Hypothalamus (tissue), 51 donors: ENCODE data around the gene KRTAP10-4.
"Not testable (repeated sequence)": the region's sequence is repeated elsewhere in the genome, so short reads cannot be mapped to it uniquely, and the experiment has no call there.

ENCODE experiments used
- DNase-seq, 51 donors: peaks; one replicate each; lab custom pipeline; 2025; lab: John Stamatoyannopoulos, UW

The KRTAP10-4 gene

DNA sequence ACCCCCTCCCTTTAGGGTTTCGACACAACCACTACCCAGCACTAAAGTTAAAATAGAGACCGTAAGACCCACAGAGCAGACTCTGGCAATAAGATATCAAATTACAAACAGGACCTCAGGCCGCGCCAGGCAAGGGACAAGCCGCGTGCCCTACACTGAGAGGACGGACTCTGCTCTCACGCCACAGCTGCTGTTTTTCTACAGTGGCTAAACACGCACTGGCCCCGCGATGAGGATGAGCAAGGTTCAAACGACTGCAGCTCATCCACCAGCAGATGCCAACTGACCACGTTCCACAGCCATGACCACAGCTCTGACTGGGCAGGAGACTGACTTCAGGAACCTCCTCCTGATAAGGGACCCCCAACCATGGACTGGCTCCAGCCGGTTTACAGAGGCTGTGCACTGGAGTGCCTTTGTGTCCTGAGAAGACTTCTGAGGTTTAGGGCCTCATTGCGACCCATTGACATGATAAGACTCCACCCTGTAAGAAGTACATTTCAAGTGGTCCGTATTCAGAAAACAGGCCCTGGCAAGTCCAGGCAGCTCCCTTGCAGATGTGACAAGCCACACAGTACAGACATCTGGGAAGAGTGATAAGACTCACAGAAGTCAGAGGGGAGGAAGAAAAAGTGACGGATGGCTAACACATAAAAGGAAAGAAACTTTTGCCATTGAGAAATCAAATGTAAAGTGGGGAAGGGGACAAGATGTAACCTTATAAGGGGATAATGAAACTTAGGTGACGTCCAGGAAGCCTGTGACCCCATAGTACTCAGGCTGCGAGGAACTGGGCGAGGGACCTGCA, 20.3 kb downstream of the KRTAP10-4 start:
- DNase-seq: no peak

DNA sequence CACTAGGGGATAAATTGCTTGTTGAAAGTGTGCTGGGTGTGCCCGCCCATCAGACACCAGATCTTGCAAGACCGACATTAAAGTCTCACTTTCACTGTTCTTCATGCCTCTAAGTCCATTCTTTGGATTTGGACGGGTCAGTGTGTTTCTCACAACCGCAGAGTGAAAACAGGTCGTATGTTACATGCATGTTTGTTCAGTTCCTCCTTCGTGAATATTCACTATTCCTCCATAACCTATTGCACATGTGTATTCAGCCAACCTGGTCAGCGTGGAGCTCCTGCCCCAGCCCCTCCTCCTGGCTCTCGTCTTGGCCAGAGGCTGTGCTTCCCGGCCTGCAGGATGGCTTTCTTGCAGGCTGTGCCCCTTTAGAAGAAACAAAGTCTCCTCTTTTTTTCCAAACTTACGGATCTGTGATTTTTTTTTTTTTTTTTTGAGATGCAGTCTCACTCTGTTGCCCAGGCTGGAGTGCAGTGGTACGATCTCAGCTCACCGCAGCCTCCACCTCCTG, 20.9 kb downstream of the KRTAP10-4 start:
- no peak for DNase-seq

DNA sequence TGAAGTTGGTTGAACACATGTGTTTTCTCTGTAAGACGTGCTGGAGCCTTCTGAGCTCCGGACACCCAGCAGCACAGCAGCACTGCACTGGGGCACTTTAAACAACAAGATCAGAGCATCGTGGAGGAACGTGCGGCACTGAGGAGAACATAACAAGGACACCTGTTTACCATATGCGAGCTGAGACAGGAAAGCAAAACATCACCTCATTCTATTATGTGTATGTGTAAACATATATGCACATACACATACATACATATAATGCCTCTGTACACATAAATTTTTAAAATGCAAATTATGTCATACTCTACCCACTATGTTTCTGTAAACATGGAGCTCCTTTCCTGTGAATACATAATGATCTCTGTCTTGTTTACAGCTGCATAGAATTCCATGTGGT, 22.0 kb downstream of the KRTAP10-4 start:
- no peak for DNase-seq

DNA sequence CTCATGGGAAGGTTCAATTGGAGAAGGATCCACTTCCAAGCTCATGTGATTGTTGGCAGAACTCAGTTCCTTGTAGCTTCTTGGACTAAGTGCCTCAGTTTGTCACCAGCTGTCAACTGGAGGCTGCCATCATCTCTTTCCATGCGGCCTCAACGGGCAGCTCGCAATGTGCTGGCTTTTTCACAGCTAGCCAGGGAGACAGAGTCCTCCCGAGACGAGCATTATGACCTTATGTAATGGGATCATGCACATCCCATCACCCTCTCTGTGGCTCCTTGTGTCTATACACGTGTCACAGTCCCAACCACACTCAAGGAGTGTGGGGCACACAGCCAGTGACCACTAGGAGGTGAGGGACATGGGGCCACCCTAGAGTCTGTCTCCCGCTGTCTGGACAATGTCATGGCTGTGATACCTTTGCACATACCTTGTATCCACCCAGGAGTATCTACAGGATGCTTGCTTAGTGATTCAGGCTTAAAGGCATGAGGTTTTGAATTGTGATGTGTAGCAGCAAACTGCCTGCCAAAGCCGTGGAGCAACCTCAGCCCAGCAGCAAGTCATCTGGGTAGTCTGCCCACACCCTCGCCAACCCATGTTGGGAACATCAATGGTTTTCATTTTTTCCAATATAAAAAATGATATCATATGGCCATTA, 22.7 kb downstream of the KRTAP10-4 start:
- DNase-seq: no peak

DNA sequence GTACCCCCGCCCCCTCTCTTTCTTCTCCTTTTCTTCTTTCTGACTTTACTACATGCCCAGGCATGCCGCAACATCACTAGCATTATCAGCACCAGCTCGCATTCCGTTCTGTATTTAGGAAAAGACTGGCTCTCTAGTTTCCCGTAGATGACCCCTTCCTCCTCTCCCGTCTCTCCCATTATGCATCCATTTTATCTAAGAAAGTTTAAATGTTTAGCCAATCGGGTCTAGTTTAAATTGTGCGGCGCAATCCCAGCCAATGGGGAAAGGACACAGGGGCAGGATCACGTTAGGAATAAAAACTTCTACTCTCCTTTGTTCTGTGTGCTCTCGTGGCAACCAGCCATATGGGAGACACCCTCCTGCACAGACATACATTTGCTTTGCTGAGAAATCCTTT, 24.5 kb downstream of the KRTAP10-4 start:
- no peak for DNase-seq

DNA sequence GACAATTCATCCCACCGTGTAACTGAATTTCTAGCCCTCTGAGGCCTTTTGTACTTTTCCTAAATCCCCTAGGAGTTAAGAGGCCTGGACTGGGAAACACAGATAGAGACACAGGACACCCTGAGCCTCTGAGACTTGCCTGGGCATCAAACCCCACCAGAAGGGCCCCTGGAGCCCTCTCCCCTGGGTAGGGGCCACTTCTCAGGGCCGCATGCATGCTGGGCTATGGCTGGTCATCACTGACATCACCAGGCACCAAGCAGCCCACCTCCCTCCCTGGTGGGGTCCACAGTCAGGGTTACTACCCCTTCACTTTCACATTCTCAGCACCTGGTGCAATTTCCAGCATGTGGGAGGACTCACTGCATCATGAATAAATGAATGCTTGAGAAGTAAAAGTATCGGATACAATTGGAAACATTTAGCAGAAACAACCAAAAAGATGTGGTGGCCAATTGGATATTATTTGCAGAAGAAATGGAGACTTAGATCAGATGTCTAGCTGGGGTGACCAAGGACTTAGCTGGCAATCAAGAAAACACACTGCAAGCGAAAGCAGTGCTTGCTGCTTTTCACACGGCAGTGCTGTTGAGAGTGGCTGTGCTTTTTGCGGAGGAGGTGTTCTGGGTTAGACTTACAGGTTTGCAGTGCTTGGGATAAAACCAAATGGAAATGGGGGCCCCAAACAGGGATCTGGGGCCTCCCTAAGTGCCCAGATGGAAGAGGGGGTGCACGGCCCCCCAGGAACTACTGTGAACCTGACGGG, 25.9 kb downstream of the KRTAP10-4 start:
- no peak for DNase-seq

DNA sequence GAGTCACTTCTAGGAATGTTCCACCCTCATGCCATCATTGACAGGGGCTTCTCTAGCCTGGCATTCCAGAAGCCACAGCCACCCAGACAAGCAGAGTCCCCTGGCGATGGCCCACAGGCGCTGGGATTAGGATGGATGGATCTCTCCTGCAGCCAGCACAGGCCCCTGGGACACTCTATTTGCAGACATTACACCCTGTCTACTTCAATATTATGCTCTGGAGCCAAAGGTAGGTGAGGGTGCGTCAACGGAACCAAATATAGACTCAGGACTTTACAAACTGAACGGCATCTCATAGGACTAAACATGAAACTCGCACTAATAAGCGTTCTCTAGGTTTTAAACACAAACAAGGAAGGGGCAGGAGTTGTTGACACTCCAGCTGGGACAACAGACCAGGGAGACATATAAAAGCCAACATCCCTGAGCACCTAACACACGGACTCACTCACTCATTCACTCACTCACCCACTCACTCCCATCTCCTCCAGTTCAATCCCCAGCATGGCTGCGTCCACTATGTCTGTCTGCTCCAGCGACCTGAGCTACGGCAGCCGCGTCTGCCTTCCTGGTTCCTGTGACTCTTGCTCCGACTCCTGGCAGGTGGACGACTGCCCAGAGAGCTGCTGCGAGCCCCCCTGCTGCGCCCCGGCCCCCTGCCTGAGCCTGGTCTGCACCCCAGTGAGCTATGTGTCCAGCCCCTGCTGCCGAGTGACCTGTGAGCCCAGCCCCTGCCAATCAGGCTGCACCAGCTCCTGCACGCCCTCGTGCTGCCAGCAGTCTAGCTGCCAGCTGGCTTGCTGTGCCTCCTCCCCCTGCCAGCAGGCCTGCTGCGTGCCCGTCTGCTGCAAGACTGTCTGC, 26.8 kb downstream of the KRTAP10-4 start, which contains the start of gene KRTAP10-7:
KRTAP10-7 (plus strand) TSS at position 480 of the 861 bp plus-strand sequence; CDS start at position 505, 25 bp downstream.
- not testable (repeated sequence) for DNase-seq

DNA sequence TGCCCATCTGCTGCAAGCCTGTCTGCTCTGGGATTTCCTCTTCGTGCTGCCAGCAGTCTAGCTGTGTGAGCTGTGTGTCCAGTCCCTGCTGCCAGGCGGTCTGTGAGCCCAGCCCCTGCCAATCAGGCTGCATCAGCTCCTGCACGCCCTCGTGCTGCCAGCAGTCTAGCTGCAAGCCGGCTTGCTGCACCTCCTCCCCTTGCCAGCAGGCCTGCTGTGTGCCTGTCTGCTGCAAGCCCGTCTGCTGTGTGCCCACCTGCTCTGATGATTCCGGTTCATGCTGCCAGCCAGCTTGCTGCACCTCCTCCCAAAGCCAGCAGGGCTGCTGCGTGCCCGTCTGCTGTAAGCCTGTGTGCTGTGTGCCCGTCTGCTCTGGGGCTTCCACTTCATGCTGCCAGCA, 27.6 kb downstream of the KRTAP10-4 start:
- not testable (repeated sequence) for DNase-seq

DNA sequence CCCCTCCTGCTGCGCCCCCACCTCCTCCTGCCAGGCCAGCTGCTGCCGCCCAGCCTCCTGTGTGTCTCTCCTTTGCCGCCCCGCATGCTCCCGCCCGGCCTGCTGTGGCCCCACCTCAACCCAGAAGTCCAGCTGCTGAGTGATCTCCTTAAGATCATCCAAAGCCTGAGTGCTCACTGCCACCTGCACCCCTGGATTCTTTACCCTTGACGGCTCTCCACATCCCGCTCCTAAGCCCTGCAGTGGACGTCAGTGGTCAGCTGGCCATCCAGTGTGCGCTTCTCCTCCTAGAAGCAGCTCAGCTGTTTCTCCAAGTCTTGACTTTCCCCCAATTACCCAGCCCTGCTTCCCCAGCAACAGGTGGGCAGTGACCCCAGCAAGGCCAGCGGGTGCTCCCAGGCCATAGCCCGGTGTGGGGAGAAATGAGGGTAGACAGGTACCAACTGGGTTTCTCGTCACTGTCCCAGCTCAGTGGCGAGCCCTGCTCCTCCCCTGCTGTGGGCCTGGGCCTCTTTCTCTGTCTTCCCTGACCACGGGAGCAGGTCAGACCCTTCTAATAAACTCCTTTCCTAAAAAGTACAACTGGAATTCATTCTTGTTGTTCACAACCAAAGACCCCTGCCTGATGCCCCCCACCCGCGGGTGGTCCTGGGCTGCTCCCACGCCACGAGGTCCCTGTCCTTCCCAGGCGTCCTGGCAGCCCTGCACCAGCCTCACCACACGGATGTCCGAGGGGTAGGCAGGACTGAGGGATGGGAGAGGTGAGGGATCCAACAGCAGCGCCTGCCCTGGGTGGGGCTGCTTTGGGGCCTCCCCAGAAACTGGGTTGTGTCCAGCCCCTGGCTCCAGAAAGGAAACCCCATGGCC, 28.3 kb downstream of the KRTAP10-4 start:
- no peak for DNase-seq

DNA sequence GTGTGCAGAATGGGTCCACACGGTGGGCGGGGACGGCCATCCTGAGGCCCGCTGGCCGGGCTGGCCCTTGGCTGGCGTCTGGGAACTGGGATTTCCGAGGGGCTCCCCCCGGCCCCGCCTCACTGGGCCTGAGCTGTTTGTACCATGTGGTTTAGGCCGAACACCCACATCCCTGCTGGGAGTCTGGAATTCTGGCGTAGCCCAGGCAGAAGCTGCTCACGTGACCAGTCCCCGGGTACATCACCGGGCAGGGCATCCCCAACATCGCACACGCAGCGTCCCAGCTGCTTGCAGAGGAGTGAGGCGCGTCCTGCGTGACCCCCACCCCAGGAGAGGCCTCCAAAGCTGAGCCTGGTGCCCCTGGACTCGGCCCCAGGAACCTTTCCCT, 28.9 kb downstream of the KRTAP10-4 start:
- no peak for DNase-seq

DNA sequence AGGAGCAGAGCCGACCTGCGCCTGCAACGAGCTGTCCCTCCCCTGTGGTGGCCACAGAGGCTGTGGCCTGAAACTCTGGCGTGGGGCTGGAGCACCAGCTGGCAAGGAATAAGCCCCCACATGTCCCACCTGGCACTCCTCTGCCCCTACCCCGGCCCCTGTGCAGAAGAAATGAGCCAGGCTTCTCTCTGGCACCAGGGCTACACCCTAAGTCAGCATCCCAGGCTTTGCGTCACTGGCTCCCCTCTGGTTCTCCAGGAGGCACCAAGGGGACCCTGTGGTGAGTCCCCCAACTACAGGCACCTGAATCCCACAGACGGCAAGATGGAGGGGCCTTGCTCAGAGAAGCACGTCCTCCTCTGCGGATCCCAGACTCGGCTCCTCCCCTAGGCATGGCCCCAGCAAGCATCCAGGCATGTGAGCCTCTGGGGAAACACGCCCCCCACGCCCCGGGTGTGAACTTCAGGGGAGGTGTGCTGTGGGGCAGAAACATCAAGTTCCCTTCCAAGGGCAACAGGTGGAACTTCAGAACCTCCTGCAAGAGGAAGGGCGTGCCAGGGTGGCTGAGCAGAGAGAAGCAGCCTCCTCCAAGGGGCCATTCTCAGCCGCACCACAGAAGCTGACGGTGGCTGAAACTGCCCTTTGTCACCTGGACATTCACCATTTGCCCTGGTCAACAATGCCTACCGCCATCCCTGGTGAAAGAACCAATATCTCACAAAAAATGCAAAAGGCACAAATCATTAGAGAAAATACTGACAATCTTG, 29.8 kb downstream of the KRTAP10-4 start:
- DNase-seq: no peak

DNA sequence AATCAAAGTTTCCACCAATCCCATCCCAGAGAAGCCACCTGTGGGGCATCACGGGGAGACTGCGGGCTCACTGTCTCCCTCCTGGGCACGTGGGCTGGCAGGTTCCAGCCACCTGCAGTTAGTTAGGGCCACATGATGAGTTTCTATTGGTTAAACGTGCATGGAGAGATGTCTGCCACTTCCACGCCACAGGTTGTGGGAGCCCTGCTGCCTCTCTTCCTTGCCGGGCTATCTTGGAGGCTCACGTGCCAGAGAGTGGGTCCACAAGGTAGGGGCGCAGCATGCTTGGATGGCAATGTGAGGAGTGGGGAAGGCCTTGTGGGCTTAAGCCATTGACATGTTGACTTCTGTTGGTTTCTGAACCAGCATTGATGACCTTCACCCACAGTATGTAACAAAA, 30.4 kb downstream of the KRTAP10-4 start:
- no peak for DNase-seq

DNA sequence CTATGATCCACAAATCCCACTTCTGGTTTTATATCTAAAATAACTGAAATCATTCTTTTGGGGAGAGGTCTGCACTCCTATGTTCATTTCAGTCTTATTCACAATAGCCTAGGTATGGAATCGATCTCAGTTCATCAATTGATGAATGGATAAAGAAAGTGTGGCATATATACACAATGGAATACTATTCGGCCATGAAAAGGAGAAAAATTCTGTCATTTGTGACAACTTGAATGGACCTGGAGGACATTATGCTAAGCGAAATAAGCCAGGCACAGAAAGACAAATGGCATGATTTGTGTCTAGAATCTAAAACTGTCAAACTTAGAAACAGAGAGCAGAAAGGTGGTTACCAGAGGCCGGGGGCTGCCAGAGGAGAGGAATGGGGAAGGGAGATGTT, 33.0 kb downstream of the KRTAP10-4 start:
- DNase-seq: no peak

DNA sequence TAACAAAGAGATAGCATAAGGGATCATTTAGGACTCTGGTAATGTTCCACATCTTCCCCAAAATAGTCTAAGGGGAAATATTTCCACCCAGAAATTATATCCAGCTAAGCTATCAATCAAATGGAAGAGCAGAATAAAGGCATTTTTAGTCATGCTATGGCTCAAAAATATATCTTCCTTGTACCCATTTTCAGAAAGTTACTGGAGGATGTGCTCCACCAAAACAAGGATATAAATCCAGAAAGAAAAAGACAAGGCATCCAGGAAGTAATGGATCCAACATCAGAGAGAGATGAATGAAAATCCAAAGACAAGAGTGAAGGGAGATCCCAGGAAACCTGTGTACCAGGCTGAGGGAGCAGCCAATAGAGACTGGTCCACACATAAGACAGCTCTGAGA, 35.7 kb downstream of the KRTAP10-4 start:
- no peak for DNase-seq

DNA sequence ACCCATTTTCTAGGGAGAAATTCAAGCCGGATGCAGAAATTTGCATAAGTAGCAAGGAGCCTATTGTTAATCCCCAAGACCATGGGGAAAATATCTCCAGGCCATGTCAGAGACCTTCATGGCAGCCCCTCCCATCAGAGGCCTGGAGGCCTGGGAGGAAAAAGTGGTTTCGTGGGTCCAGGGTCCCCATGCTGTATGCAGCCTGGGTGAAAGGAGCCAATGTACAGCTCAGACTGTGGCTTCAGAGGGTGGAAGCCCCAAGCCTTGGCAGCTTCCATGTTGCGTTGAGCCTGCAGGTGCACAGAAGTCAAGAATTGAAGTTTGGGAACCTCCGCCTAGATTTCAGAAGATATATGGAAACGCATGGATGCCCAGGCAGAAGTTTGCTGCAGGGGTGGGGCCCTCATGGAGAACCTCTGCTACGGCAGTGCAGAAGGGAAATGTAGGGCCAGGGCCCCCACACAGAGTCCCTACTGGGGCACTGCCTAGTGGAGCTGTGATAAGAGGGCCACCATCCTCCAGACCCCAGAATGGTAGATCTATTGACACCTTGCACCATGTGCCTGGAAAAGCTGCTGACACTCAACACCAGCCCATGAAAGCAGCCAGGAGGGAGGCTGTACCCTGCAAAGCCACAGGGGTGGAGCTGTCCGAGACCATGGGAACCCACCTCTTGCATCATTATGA, 36.8 kb downstream of the KRTAP10-4 start:
- not testable (repeated sequence) for DNase-seq

DNA sequence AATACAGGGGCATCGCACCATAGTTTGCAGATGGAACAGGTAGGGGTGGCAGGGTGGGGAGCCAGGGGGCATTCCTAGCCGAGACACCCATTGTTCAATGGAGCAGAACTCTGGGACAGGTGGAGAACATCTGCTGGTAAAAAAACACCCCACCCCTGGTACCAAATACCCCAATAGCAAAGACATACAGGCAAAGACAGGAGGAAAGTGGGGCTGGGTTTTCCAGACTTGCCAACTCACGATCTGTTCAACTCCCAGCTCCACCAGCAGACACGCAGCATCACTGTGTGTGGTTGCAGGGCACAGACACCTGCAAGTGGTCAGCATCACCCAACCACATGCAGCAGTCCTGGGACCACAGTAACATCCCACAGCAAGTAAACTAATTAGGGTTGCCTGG, 38.0 kb downstream of the KRTAP10-4 start:
- DNase-seq: no peak

DNA sequence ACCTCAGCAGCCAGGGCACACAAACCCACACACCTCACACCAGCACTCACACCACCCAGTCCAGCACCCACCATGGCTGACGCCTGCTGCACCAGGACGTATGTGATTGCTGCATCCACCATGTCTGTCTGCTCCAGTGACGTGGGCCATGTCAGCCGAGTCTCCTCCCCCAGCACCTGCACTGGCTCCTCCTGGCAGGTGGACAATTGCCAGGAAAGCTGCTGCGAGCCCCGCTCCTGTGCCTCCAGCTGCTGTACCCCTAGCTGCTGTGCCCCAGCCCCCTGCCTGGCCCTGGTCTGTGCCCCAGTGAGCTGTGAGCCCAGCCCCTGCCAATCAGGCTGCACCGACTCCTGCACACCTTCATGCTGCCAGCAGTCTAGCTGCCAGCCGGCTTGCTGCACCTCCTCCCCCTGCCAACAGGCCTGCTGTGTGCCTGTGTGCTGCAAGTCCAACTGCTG, 38.5 kb downstream of the KRTAP10-4 start, which contains the start of gene KRTAP10-8:
KRTAP10-8 (plus strand) TSS at position 51 of the 458 bp plus-strand sequence; CDS start at position 73, 22 bp downstream.
- no peak for DNase-seq
